K562 (cell line): ENCODE data around the gene FSTL4. TPM values are rescaled to one million over a fixed set of nuclear protein-coding genes. Genes with fewer than 3 reads are reported as not detected.

ENCODE experiments used
- ATAC-seq: fragments of 200-7000 bp; cut with Tn5 transposase; 3 replicates; pipeline ENCODE4 v1.9.1; 2020; ENCODE audit warnings: moderate library complexity
- Bru-seq: library from RNA; stranded (reverse); fragments of 400-500 nt; gene quantifications from one replicate; lab custom pipeline; 2021; lab: Mats Ljungman, UMichigan
- BruChase-seq, 2 experiments: library from RNA; stranded (reverse); fragments of 400-500 nt; gene quantifications; one replicate each; lab custom pipeline; 2021; lab: Mats Ljungman, UMichigan
- BruUV-seq: library from RNA; stranded (reverse); fragments of 400-500 nt; replicated peaks from 2 replicates; lab custom pipeline; 2021; lab: Mats Ljungman, UMichigan
- CTCF ChIA-PET: fragments of 300-600 bp; formaldehyde crosslinking; extraction: SDS; loops from one replicate; lab custom pipeline; 2021; ENCODE audit warnings: low intra/inter-chr PET ratio; lab: Yijun Ruan, JAX
- POLR2A ChIA-PET: fragments of 300-600, 350-650 bp; sonication (Branson Sonifier 250); formaldehyde crosslinking; extraction: SDS; loops from one replicate; lab custom pipeline; 2021; ENCODE audit warnings: antibody characterized with exemption, inconsistent platforms; lab: Yijun Ruan, JAX
- DNase-seq, 4 experiments: peaks; one replicate each; pipeline versions ENCODE4 v3.0.0 to v3.0.0-alpha.2; 2011 to 2018; ENCODE audit warnings: low spot score in 3 of 4, mixed read lengths in 3 of 4; ENCODE audit errors: extremely low read depth in 1 of 4
- FAIRE-seq: peaks from 2 replicates; lab custom pipeline; 2011; peaks lifted over from hg19 to GRCh38; lab: Jason Lieb, UNC
- H2AFZ ChIP-seq: 2 replicates; pipeline ENCODE4 v1.6.0; 2011; ENCODE audit warnings: low read depth, low read length, control low read depth, inconsistent platforms
- H3K27ac ChIP-seq: fragments of 200-600 bp; 3 replicates; pipeline ENCODE4 v1.8.0; 2011; ENCODE audit warnings: low read depth, mild to moderate bottlenecking, control low read depth, inconsistent platforms, low read length, moderate library complexity, mixed read lengths; ENCODE audit errors: extremely low read depth
- H3K27me3 ChIP-seq, 2 experiments: fragments of 300-600 bp in 1 of 2; 2 replicates in 1 of 2; 3 replicates in 1 of 2; pipeline versions ENCODE4 v1.6.0 to v1.8.0; 2011; ENCODE audit warnings: inconsistent platforms in 2 of 2, low read length in 2 of 2, mild to moderate bottlenecking in 1 of 2, mixed read lengths in 1 of 2, moderate library complexity in 1 of 2; ENCODE audit not compliant: control insufficient read depth in 2 of 2, insufficient read depth in 2 of 2
- H3K36me3 ChIP-seq: fragments of 300-600 bp; 3 replicates; pipeline ENCODE4 v1.8.0; 2011; ENCODE audit warnings: mild to moderate bottlenecking, low read length, inconsistent platforms; ENCODE audit not compliant: control insufficient read depth, insufficient read depth
- H3K4me1 ChIP-seq, 2 experiments: fragments of 200-600 bp in 1 of 2; replicated peaks in 1 of 2; 2 replicates in 1 of 2; 3 replicates in 1 of 2; pipeline versions ENCODE4 v1.5.1 to v1.8.0; 2011; ENCODE audit warnings: inconsistent platforms in 2 of 2, low read length in 2 of 2, mild to moderate bottlenecking in 1 of 2, mixed read lengths in 1 of 2, moderate library complexity in 1 of 2; ENCODE audit not compliant: control insufficient read depth in 2 of 2, insufficient read depth in 2 of 2
- H3K4me2 ChIP-seq: 2 replicates; pipeline ENCODE4 v1.6.1; 2011; ENCODE audit warnings: low read length, control low read depth, inconsistent platforms, mixed read lengths; ENCODE audit not compliant: insufficient read depth
- H3K4me3 ChIP-seq: fragments of 200-600 bp; sonication (generic), shearing (Covaris generic); 2 replicates; pipeline ENCODE4 v1.5.1; 2016; ENCODE audit warnings: control low read depth, inconsistent platforms
- H3K79me2 ChIP-seq: fragments of 200-600 bp; 3 replicates; pipeline ENCODE4 v1.8.0; 2011; ENCODE audit warnings: low read length, inconsistent platforms; ENCODE audit not compliant: control insufficient read depth, insufficient read depth
- H3K9ac ChIP-seq, 2 experiments: 2 replicates each; pipeline versions ENCODE4 v1.6.0 to v1.6.1; 2011; ENCODE audit warnings: low read depth in 2 of 2, low read length in 2 of 2, control low read depth in 1 of 2, inconsistent platforms in 1 of 2, mild to moderate bottlenecking in 1 of 2, mixed read lengths in 1 of 2; ENCODE audit not compliant: insufficient read depth in 1 of 2
- H3K9me1 ChIP-seq: one replicate; pipeline ENCODE4 v1.6.0; 2011; ENCODE audit warnings: inconsistent platforms, mild to moderate bottlenecking, low read length, moderate library complexity; ENCODE audit not compliant: control insufficient read depth, insufficient read depth
- H3K9me3 ChIP-seq: replicated peaks from 2 replicates; pipeline ENCODE4 v1.5.1; 2011; ENCODE audit warnings: low read depth, low read length, inconsistent platforms; ENCODE audit not compliant: control insufficient read depth, insufficient read depth
- H4K20me1 ChIP-seq: replicated peaks from 2 replicates; pipeline ENCODE4 v1.6.1; 2011; ENCODE audit warnings: low read length, inconsistent platforms, mixed read lengths; ENCODE audit not compliant: control insufficient read depth, insufficient read depth
- ESRRB ChIP-seq: fragments of 250-450 bp; sonication (Bioruptor Pico); IDR thresholded peaks from 2 replicates; pipeline ENCODE4 v1.5.0; 2020; ENCODE audit warnings: mild to moderate bottlenecking, moderate library complexity, borderline replicate concordance
- TRIM24 ChIP-seq, 2 experiments: fragments of 450-650 bp; IDR thresholded peaks; 2 replicates each; pipeline ENCODE4 v1.6.1; 2016
- WGBS: fragments of 100-300 bp; shearing (Covaris generic); methylation state at CpG from one replicate; pipeline ENCODE4 v1.1.6; 2016; ENCODE audit warnings: low coverage, mixed read lengths; ENCODE audit not compliant: insufficient coverage; ENCODE audit errors: missing lambda C conversion rate; 5-methylcytosine and 5-hydroxymethylcytosine counted together
- in situ Hi-C: fragments of 300-500 bp; cut with MboI; formaldehyde crosslinking; loops from 4 replicates; pipeline ENCODE4 v1.15.0; 2018; ENCODE audit warnings: inconsistent platforms, mixed read lengths
- intact Hi-C: fragments of 100-400 bp; cut with micrococcal nuclease; formaldehyde crosslinking; loops from 2 replicates; pipeline ENCODE4 v1.14.2; 2022
- long read RNA-seq, 3 experiments: library from polyadenylated mRNA in 2 of 3; library from RNA in 1 of 3; unstranded in 2 of 3; stranded (forward) in 1 of 3; transcript quantifications; one replicate each; pipeline ENCODE4 v2.0.0, GENCODE V29; 2019 to 2022
- polyA minus RNA-seq, 3 experiments: library from RNA; depleted of rRNA, polyadenylated mRNA; stranded (reverse); fragments of >200 nt; gene quantifications; 2 replicates each; pipeline ENCODE4 v1.2.3, GENCODE V29; 2011
- polyA plus RNA-seq, 8 experiments: library from polyadenylated mRNA; depleted of rRNA in 4 of 8; stranded (reverse) in 5 of 8; unstranded in 3 of 8; fragments of >200 nt; fragmentation: Nextera tagmentation in 2 of 8; fragmentation: Illumina TruSeq in 1 of 8; extraction: Ambion mirVana in 2 of 8; extraction: Trizol in 1 of 8; gene quantifications; 2 replicates each; pipeline versions ENCODE4 v1.2.1 to v1.2.3, GENCODE V29; 2011 to 2014; ENCODE audit warnings: inconsistent platforms in 1 of 8, missing spikeins in 1 of 8
- total RNA-seq, 7 experiments: library from RNA; depleted of rRNA in 6 of 7; stranded (reverse); fragments of >200 nt in 6 of 7; fragmentation: Illumina TruSeq in 2 of 7; extraction: Trizol in 2 of 7; gene quantifications; 2 replicates each; pipeline versions ENCODE4 v1.2.1 to v1.2.3, GENCODE V29; 2011 to 2021; ENCODE audit warnings: low replicate concordance in 1 of 7
- TF ChIP-seq, protein P1 (sequence below): fragments of 250-450 bp; sonication (Bioruptor Pico); IDR thresholded peaks from 2 replicates; pipeline ENCODE4 v1.8.0; 2022; ENCODE audit warnings: moderate library complexity, mild to moderate bottlenecking, inconsistent platforms

Gene FSTL4
- total RNA-seq (2011; cell fraction: chromatin; rRNA removed; ENCODE audit: low replicate concordance) = 0.79 TPM in 1 of 2 replicates, not detected in the other
- total RNA-seq (2011; cell fraction: nucleolus; rRNA removed) = 0.92 and 1.2 TPM in 2 replicates
- 0.66 TPM in 1 of 2 replicates, not detected in the other for total RNA-seq (2011; cell fraction: nucleoplasm; rRNA removed)
- total RNA-seq (2014; rRNA removed) (not detected in 2 replicates), total RNA-seq (2014; rRNA removed; fragmentation: Illumina TruSeq; extraction: Trizol) (not detected in 2 replicates), total RNA-seq (2015; rRNA removed; fragmentation: Illumina TruSeq; extraction: Trizol) (not detected in 2 replicates), total RNA-seq (2021) (not detected in 2 replicates), polyA plus RNA-seq (2011; rRNA removed) (0.18 TPM in 1 of 2 replicates, not detected in the other), polyA plus RNA-seq (2014; fragmentation: Illumina TruSeq; extraction: Trizol) (0.10 and 0.14 TPM in 2 replicates), polyA plus RNA-seq (2014; fragmentation: Nextera tagmentation; extraction: Ambion mirVana) (under 1 TPM in 1 of 2 experiments, not detected in 1; 0.10 TPM), polyA plus RNA-seq (2014; rRNA removed) (0.08 and 0.11 TPM in 2 replicates), polyA minus RNA-seq (2011; rRNA and poly(A)+ RNA removed) (0.21 TPM in 1 of 2 replicates, not detected in the other), Bru-seq, nascent RNA (percentile 10 among the genes with signal in this experiment), BruChase-seq, experiment 1, labeled RNA remaining after a 2-hour chase (percentile 11 among the genes with signal in this experiment), BruChase-seq, experiment 2, labeled RNA remaining after a 6-hour chase (percentile 11 among the genes with signal in this experiment)
- polyA plus RNA-seq (2011; cell fraction: cytosol; rRNA removed) = 0.04 TPM in 1 of 2 replicates, not detected in the other
- polyA plus RNA-seq (2011; cell fraction: nucleus; rRNA removed) = 0.06 and 0.71 TPM in 2 replicates
- polyA plus RNA-seq (2012) = 0.20 and 0.37 TPM in 2 replicates
- polyA minus RNA-seq (2011; cell fraction: cytosol; rRNA and poly(A)+ RNA removed) = not detected in 2 replicates
- 1.2 TPM in 1 of 2 replicates, not detected in the other for polyA minus RNA-seq (2011; cell fraction: nucleus; rRNA and poly(A)+ RNA removed)
- long read RNA-seq, experiment 1, partial matches to known transcripts = 0 of 1 reads
- long read RNA-seq, experiment 1, other reads (novel, unspliced or antisense) = 1 of 1 reads
- long read RNA-seq, experiment 2 = 0 reads
- long read RNA-seq, experiment 3 = 0 reads

DNA sequence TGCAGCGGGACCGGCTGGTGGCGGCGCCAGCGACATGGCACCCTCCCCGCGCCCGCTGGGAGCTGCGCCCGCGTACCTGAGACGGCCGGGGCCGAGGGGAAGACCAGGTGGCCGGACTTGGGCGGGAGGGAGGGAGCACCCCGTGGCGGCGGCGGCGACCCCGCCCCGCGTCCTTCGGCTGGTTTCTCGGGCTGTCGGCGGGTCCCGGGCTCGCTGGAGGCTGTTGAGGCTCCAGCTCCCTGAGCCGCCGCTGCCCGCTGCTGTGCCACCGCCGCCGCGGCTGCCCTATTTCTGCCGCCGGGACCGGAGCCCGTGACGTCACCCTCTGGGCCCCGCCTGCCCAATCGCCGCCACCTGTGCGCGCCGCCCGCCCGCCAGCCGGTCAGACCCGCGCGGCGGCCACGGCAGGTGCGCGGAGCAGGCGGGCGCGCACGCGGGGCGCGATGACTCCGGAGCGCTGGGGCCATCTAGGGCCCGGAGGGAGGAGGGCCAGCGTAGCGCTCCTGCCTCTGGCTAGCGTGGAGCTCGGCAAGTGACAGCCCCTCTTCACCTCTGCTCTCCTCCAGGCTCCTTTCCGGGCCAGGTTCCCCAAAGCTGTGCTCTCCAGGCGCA lies at the start of gene FSTL4:
FSTL4 (minus strand) TSS at position 293 of the 612 bp plus-strand sequence.
- Histone ChIP-seq H3K79me2 (no peaks in the 10 kb centered on the region), H3K4me3 (no peak within 1 kb of the TSS), H4K20me1 (peaks cover 4% of the 10 kb centered on the region; the same call in 1 of the 2 replicates), H3K36me3 (no peaks in the 10 kb centered on the region), H3K27ac (no peak within 1 kb of the TSS), H2AFZ (no peak within 1 kb of the TSS), H3K9me3 (no peaks in the 10 kb centered on the region), H3K4me1 (peaks cover 0 to 9% of the 10 kb centered on the region in 2 experiments; a peak in 1 of 5 replicates), H3K9me1 (no peaks in the 10 kb centered on the region), H3K9ac (no peak within 1 kb of the TSS), H3K4me2 (no peak within 1 kb of the TSS), H3K27me3 (peaks cover 2 to 17% of the 10 kb centered on the region in 2 experiments; a peak in 2 of 5 replicates)
- ATAC-seq (no peak), DNase-seq (no peak), FAIRE-seq (no peak)
- no TSS peak for BruUV-seq
- TF ChIP-seq TRIM24 (IDR thresholded peaks at IDR 0.05) (no peak), ESRRB (CRISPR knock-in tag) (no peak)
- TF ChIP-seq, protein P1, sequence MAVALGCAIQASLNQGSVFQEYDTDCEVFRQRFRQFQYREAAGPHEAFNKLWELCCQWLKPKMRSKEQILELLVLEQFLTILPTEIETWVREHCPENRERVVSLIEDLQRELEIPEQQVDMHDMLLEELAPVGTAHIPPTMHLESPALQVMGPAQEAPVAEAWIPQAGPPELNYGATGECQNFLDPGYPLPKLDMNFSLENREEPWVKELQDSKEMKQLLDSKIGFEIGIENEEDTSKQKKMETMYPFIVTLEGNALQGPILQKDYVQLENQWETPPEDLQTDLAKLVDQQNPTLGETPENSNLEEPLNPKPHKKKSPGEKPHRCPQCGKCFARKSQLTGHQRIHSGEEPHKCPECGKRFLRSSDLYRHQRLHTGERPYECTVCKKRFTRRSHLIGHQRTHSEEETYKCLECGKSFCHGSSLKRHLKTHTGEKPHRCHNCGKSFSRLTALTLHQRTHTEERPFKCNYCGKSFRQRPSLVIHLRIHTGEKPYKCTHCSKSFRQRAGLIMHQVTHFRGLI (CRISPR knock-in tag) = no peak
- ChIA-PET POLR2A (no interaction called here), CTCF (no interaction called here)
- WGBS = 65% methylated on average over 33 of the region's 74 CpGs
- in situ Hi-C loops = no loop called here
- intact Hi-C loops = no loop called here
